Measurements from ENCODE around the gene VWCE. TPM values are rescaled to one million over a fixed set of nuclear protein-coding genes. Genes with fewer than 3 reads are reported as not detected.
"Not testable (repeated sequence)": the region's sequence is repeated elsewhere in the genome, so short reads cannot be mapped to it uniquely, and the experiment has no call there.

The VWCE gene
- total RNA-seq, 1 donor from 2014 or later: 10.6 TPM

GRCh38 chr11:61213711-61214324 lies 81.3 kb downstream of the VWCE start:
- H3K27me3 Mint-ChIP-seq; intact Hi-C loops (cut with micrococcal nuclease): not testable (repeated sequence)

DNA sequence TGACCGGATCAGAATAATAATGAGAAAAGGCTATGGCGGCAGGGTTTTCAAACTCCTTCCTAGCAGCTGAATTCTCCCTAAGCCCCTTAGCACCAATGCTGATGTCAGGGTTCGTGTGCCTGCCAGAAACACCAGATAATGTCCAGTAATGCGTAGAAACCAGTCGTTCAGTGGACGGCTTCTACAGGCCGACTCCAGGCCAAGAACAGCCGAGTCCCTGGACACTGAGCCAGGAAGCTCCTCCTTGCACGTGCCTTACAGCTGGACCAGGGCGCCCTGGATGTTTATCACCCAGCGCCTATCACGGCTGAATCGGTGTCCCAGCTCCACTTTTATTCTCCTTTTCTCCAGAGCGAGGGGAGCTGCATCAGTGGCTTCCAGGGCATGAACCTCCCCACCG lies 82.9 kb downstream of the VWCE start:
- H3K36me3 Mint-ChIP-seq (ENCODE audit: low read depth); DNase-seq; H3K27me3 Mint-ChIP-seq; H3K4me3 Mint-ChIP-seq; H3K27ac Mint-ChIP-seq; H3K4me1 Mint-ChIP-seq; intact Hi-C loops (cut with micrococcal nuclease); H3K9me3 Mint-ChIP-seq: not testable (repeated sequence)

More at GRCh38 chr11:61213711-61214324, 81.3 kb downstream of the VWCE start:
- not testable (repeated sequence) for H3K36me3 Mint-ChIP-seq (ENCODE audit: low read depth); H3K4me1 Mint-ChIP-seq; DNase-seq; H3K4me3 Mint-ChIP-seq; H3K27ac Mint-ChIP-seq; H3K9me3 Mint-ChIP-seq

DNA sequence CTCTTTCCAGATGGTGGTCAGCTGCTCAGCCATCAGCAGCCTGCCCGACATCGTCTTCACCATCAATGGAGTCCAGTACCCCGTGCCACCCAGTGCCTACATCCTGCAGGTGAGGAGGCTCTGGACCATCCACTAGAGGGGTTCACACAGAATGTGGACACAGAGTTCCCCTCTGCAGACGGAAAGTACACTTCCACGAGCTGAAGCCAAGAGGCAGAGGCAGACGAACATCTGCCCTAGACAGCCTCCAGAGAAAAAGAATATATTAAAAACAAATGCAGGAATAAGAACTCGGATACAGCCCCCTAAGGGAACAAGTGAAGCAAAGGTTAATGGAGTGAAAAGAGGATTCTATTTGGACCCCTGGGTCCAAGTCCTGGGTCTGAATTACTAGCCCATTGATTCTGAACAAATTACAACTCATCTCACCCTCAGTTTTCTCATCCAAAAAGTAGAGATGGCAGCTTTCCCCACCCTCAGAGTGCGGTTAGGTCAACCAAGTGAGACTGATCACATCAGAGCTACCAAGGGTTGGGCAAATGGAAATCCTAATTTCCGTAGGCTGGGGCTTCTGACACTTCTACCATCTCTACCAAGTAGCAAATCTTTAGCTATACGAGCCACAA lies 83.7 kb downstream of the VWCE start:
- H3K4me3 Mint-ChIP-seq; H3K9me3 Mint-ChIP-seq; H3K27me3 Mint-ChIP-seq; H3K27ac Mint-ChIP-seq; H3K4me1 Mint-ChIP-seq; H3K36me3 Mint-ChIP-seq (ENCODE audit: low read depth); intact Hi-C loops (cut with micrococcal nuclease); DNase-seq: not testable (repeated sequence)

DNA sequence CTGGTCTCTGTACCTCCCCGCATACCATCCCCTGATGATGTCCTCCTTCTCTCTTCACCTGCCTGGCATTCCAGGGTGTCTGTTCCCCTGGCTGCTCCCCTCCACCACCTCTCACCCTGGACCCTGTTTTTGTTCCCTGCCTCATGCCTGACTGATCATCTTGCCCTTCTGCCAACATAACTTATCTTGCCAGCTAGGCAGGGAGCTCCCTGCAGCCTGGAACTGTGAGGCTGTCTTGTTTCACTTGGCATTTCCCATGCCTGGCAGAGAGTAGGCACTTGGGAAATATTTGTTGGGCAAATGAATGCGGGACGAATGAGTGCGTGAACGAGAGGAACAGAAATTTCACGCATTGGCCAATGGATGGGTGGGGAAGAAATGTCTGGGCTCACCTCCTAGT lies 84.5 kb downstream of the VWCE start:
- DNase-seq; H3K36me3 Mint-ChIP-seq (ENCODE audit: low read depth); intact Hi-C loops (cut with micrococcal nuclease); H3K4me3 Mint-ChIP-seq; H3K4me1 Mint-ChIP-seq; H3K27me3 Mint-ChIP-seq; H3K9me3 Mint-ChIP-seq; H3K27ac Mint-ChIP-seq: not testable (repeated sequence)

Other genes starting within 250 kb of the VWCE start
- gene CD5, start 192.8 kb downstream of the VWCE start, total RNA-seq: 368 and 385 TPM in 2 replicates
- gene VPS37C, start 133.9 kb downstream of the VWCE start, total RNA-seq: 13.3 and 13.7 TPM in 2 replicates
- not detected in 2 replicates for gene PGA3, start 91.8 kb downstream of the VWCE start, total RNA-seq
- not detected in 2 replicates for gene PGA4, start 73.0 kb downstream of the VWCE start, total RNA-seq
- not detected in 2 replicates for gene PGA5, start 54.1 kb downstream of the VWCE start, total RNA-seq
- 265 and 268 TPM in 2 replicates for gene DDB1, start 37.8 kb upstream of the VWCE start, total RNA-seq
- 81.7 and 84.7 TPM in 2 replicates for gene TKFC, start 37.9 kb upstream of the VWCE start, total RNA-seq
- 34.9 and 35.1 TPM in 2 replicates for gene CYB561A3, start 66.6 kb upstream of the VWCE start, total RNA-seq
- 65.2 and 69.9 TPM in 2 replicates for gene TMEM138, start 67.1 kb upstream of the VWCE start, total RNA-seq
- 17.0 and 18.3 TPM in 2 replicates for gene TMEM216, start 97.3 kb upstream of the VWCE start, total RNA-seq
- 140 and 143 TPM in 2 replicates for gene CPSF7, start 134.7 kb upstream of the VWCE start, total RNA-seq
- 46.0 and 46.1 TPM in 2 replicates for gene SDHAF2, start 134.8 kb upstream of the VWCE start, total RNA-seq
- 0.14 TPM in 1 of 2 replicates, not detected in the other for gene LRRC10B, start 213.4 kb upstream of the VWCE start, total RNA-seq

Data from activated CD4-positive, alpha-beta T cell treated with anti-CD3 and anti-CD28 coated beads, Interleukin-2, amount 10 ng/mL, durations not matched to agents 24 days and 14 days (primary cell).